NCI-H1417 (cell line): Measurements from ENCODE around the gene MPV17L2.
"Not testable (repeated sequence)": the region's sequence is repeated elsewhere in the genome, so short reads cannot be mapped to it uniquely, and the experiment has no call there.

Experiments used
- DNase-seq, 3 experiments: peaks; one replicate each; lab custom pipeline; 2025; lab: John Stamatoyannopoulos, UW

MPV17L2 gene

DNA sequence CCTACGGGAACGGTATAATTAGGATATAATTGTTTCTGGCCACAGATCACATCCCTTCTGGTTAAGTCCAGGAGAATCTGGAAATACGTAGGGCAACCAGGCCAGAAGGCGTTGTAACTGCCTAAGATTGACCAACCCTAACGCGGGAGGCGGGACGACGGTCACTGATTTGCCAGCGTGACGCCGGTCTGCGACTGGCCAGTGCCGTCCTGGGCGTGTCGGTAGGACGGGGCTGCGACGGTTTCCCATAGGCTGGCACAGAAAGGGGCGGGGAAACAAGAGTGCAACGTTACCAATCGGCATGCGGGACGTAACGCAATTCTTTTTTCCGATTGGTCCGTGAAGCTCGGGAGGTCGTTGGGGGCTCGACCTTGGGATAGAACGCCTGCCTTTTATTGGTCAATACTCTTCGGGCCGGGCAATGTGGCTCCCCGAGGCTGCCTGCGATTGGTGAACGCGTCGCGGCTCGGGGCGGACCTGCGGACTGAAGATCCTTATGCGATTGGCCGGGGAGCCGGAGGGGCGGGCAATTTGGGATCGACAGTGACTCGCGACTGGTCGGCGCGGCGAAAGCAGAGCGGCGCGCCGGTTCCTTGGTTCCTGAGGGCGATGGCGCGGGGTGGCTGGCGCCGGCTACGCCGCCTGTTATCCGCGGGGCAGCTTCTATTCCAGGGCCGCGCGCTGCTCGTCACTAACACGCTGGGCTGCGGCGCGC is at the start of gene MPV17L2:
TSS of gene MPV17L2 (plus strand) at position 546 of the 715 bp plus-strand sequence. CDS start at position 610, 64 bp downstream.
- peak; percentile 98 to 100 (median 99) for DNase-seq

DNA sequence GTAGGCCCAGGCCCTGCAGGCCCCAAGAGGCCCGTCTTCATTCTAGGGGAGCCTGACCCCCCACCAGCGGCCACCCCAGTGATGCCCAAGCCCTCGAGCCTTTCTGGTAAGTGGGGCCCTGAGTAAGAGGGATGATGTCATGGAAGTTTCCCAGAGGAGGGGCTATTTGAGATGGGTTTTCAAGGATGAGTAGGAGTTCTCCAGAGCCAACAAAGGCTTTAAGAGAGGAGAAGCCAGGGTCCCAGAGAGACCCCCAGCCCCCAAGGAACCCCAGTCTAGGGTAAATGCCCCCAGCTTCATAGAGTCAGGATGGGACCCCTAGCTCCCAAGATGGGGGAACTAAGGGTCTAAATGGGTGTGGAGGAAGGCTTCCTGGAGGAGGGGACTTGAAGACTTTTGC is 49.1 kb upstream of the MPV17L2 start:
- no peak for DNase-seq

DNA sequence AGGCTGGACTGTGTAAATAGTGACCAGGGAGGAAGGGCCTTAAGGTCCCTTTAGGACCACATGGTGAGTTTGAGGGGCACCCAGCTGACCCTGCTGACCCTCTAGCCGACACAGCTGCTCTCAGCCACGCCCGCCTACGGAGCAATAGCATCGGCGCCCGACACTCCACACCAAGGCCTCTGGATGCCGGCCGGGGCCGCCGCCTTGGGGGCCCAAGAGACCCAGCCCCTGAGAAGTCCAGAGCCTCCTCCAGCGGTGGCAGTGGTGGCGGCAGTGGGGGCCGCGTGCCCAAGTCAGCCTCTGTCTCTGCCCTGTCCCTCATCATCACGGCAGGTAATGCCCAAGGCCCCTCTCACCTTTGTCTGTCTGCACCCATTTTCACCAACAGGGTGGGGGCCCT is 48.7 kb upstream of the MPV17L2 start:
- DNase-seq, result no peak

DNA sequence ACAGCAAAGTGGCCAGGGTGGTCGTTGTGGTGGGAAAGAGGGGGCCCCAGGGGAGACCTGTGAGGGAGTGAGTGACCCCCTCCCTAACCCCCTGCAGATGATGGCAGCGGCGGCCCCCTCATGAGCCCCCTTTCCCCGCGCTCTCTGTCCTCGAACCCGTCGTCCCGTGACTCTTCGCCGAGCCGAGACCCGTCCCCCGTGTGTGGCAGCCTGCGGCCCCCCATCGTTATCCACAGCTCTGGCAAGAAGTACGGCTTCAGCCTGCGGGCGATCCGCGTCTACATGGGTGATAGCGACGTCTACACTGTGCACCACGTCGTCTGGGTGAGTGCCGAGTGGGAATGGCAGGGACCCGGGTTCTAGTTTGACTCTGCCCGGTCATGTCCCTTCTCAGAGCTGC is 48.1 kb upstream of the MPV17L2 start:
- DNase-seq, result no peak

DNA sequence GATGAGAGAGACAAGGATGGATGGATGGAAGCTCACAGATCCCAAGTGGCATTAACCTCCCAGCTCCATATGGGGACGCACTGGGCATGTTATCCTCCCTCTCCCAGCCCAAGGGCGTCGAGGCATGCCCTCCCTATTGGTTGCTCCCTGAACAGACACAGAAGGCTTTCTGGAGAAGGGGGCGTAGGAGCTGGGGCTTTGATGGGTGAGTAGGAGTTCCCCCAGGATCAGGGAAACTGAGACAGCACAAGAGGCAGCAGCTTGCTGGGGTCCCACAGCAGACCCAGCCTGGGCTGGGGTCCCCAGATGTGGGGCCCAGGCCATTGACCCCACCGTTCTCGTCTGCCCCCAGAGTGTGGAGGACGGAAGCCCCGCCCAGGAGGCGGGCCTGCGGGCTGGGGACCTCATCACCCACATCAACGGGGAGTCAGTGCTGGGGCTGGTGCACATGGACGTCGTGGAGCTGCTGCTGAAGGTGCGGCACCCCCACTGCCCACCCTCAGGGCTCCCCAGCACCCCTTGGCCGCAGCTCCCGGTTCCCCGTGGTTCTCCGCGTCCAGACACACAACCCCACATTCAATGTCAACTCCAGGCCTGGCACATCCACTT is 47.5 kb upstream of the MPV17L2 start:
- no peak for DNase-seq

DNA sequence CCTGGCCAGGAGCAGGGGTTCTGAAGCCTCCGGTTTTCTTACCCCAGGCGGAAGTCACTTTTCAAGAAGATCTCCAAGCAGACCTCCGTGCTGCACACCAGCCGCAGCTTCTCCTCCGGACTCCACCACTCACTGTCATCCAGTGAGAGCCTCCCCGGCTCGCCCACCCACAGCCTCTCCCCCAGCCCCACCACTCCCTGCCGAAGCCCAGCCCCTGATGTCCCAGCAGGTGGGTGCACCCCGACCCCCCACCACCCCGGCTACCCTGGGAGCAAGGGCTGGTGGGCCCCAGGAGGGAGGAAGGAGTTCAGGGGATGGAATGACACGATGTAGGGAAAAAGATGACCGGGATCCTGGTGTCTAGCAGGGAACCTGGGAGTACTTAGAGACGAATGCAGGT is 45.6 kb upstream of the MPV17L2 start:
- DNase-seq, result no peak

DNA sequence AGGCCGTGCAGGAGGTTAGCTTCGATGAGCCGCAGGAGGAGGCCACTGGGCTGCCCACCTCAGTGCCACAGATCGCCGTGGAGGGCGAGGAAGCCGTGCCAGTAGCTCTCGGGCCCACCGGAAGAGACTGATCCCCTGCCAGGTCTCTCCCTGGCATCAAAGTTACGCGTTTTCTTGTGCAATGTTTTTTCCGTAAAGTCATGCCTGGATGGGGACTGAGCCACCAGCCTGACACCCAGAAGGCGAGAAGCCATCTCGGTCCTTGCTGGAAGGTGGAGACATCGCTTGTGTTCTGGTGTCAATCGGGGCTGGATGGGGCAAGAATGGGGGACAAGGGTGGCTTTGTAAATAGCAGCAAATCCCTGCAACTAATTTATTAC is 43.4 kb upstream of the MPV17L2 start:
- DNase-seq, result no peak

DNA sequence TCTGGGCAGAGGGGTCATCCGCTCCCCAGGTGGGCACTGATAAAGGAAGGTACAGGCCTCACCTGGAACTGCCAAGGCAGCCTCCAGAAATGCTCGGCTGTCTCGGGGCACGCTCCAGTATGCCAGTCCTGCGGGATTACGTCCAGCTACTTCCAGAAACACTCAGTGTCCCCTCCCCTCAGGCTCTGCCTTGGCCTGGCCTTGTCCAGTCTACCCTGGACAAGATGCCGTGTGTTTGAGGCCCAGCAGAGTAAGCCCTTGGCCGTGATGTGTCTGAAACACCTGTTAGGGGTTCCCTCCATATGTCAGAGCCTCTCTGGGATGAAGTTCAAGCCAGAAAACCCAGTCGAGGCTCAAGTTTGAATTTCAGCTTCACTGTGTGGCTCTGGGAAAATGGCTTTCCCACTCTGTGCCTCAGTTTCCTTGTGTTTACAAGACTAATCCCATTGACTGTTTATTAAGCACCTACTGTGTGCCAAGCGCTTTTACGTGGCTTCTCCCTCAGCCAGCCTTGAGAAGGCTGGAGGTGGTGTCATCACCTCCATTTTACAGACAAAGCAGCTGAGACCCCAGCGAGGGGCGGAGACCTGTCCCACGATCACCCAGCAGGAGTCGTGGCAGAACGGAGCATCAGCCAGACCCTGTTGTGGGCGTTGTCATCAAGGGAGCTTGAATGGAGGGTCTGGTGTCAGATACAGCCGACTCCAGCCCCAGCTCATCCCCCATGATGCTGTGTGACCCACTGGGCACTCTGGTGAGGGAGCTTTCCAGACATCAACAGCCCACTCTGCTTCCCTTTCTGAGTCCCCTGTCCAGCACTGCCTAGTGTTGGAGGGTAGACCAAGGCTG is 42.0 kb upstream of the MPV17L2 start:
- no peak for DNase-seq

DNA sequence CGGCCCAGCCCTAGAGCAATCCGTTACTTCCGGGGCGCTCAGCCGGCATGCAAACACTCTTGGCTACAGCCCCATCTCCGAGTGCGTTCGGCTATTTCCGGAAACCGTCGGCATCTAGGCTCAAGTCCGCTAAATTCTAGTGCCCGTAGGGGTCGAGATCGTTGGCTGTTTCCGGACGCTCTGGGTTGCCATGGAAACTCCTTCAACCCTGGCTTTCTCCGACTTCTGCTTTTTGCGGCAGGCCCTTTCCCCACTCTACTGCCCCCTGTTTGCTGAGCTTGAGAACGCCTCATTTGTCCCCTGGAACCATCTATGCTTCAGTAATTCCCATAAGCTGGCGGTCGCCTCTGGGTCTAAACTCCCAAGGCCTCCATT is 40.6 kb upstream of the MPV17L2 start:
- peak; percentile 92 to 98 (median 95) for DNase-seq

DNA sequence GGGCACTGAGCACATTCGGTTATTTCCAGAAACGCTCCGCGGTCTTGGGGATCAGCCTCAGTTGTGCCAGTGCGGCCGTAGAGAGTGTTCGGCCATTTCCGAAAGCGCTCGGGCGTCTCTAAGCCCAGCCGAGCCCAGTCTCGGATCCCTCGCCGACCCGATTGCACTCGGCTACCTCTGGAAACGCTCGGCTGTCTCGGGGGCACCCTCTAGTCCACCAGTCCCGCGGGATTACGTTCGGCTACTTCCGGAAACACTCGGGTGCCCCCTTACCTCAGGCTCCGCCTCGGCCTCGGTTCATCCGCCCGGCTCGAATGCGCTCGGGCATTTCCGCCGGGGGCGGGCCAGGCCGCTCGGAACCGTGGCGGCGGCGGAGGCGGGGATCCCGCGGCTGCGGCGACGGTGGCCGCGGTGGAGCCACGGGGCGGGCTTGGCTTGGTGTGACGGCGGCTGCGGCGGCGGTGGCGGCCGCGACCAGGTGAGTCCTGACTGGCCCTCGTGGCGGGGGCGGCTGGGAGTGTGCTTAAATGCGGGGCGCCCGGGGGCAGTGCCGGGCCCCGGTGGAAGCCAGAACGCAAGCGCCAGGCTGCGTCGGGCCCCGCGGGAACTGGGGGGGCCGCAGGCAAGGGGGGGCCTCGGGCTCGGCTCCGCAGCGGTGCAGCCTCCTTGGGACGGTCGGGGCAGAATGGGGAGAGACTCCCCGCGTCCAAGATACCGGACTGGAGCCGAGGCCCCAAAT is 40.0 kb upstream of the MPV17L2 start, which contains the start of gene PIK3R2:
TSS of gene PIK3R2 (plus strand) at position 347 of the 739 bp plus-strand sequence. CDS start 2,717 bp downstream, outside the sequence.
- DNase-seq, result peak; percentile 98 to 99 (median 98)

DNA sequence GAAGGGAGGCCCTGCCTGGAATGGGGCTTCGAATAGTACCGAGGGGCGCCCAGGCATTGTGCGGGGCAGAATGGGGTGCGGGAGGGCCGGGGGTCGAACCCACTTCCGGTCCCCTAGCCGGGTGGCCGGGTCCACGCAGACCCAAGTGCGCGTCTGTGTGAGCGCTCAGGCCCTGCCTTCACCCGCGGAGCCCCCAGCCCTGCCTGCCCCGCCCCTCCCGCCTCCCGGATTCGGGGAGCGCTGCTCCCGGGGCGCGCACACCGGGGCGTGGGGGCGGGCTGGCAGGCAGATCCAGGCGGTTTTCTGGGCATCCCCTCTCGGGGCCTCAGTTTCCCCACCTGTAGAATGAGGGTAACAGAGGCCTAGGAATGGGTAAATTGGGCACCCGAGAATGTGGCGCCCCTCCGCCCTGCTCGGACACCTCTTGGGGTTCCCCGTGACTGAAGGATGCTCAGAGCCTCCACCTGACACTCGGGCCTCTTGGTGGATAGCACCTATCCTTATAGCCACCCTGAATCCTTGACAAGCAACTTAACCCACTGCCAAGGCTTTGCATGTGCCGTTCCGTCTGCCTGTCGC is 39.4 kb upstream of the MPV17L2 start:
- DNase-seq, result peak in 2 of 3 experiments; percentile 31 to 44

DNA sequence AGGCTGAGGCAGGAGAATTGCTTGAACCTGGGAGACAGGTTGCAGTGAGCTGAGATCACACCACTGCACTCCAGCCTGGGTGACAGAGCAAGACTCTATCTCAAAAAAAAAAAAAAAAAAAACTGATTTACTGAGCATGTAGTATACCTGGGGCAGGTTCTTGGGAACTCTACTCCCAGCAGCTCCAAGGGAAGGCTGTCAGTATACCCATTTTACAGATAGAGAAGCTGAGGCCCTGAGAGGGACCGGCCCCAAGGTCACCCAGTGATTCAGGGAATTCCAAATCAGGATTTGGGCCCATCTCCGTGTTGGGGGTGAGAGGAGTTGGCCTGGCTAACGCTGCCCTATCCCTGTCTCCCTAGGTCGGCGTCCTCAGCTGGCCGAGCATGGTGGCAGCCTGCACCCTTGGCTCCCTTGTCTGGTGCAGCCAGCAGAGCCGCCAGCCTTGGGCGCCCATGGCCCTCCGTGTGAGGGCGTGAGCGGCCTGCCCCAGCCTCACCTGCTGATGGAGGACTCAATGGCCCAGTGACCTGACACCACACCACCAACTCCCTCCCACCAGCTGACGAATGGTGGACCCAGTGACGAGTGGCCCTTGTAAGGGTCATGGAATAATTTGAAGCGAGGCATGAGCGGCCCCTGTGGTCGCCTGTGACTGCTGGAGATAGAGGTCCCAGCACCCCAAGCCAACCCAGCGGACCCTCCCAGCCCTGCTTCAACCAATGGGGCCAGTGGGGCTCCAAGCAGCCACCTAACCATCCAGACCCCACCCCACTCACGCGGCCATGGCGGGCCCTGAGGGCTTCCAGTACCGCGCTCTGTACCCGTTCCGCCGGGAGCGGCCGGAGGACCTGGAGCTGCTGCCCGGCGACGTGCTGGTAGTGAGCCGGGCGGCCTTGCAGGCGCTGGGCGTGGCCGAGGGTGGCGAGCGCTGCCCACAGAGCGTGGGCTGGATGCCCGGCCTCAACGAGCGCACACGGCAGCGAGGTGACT is 37.6 kb upstream of the MPV17L2 start:
- DNase-seq, result no peak

DNA sequence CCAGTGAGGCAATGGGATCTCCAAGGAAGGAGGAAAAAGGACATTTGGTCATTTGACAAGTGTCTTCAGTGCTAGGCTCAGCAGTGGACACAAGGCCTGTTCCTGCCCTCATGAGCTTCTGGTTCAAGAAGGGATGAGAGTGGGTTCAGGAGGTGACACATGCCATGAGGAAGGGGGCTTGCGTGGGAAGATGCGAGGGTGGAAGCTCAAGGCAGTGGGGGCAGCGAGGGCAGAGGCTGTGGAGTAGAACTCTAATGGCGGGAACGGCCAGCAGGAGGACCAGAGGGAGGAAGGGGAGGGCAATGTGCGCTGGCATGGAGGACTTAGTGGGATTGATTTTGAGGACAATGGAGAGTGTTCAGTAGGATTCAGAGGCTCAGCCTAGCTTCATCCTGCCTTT is 36.8 kb upstream of the MPV17L2 start:
- no peak for DNase-seq

DNA sequence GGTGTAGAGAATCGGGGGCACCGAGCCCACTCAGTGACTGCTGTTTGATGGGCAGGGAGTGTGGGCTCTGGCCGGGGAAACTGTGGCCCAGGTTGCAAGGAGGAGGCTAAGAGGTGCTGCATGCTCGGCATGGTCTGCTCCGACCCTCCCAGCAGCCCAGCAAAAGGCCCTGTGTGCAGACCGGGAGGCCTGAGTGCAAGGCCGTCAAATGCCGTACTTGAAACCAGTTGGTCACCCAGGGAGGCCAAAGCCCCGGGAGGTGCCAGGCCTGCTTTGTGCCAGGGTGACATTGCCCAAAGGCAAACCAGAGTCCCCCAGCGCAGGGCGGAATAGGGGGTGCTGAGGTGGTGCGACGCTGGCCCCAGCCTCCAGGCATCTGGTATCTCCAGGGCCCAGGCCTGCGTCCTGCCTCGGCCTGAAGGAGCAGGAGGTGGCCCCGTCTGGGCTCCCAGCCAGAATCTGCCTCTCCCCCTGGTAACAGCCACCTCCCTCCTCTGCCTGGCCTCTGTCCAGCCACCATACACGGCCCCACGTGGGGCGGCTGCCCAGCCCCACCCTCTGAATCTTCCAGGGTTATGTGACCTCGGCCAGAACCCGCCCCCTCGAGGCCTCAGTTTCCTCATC is 36.1 kb upstream of the MPV17L2 start:
- peak; percentile 12 to 91 (median 83) for DNase-seq

DNA sequence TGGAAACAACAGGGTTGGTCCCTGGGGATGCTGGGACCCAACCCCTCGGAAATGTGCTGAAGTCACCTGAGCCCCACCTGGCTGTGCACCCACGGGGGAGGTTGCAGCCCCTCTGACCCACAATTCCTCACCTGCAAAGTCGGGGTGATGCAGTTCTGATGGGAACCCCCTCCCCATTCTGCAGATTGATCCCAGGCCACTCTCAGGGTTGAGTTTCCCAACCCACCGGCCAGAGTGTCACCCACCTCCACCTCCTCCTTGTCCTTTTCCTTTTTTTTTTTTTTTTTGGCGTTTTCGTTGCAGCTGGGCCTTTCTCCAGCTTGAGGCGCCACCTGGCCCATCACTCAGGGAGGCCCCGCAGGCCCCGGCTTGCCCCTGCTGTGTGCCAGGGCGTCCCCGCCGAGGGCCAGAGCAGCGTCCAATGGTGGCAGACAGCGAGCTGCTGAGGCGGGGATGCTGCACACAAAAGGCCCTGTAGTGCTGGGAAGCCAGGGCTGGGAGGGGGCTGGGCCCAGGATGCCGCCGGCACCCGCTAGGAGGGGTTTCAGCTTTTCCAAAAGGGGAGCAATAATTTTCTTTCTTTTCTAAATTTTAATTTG is 35.5 kb upstream of the MPV17L2 start:
- peak; percentile 8 to 96 (median 87) for DNase-seq

DNA sequence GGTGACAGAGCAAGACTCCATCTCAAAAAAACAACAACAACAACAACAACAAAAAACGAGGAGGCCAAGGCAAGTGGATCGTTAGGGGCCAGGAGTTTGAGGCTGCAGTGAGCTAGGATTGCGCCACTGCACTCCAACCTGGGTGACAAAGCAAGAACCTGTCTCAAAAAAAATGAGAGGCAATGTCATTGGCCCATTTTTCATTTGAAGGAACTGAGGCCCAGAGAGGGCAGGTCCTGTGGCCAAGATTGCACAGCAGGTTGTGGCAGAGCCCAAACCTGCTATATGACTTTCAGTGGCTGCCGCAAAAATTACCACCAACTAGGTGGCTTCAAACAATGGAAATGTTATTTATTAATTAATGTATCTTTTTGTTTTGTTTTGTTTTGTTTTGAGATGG is 34.6 kb upstream of the MPV17L2 start:
- DNase-seq, result no peak

DNA sequence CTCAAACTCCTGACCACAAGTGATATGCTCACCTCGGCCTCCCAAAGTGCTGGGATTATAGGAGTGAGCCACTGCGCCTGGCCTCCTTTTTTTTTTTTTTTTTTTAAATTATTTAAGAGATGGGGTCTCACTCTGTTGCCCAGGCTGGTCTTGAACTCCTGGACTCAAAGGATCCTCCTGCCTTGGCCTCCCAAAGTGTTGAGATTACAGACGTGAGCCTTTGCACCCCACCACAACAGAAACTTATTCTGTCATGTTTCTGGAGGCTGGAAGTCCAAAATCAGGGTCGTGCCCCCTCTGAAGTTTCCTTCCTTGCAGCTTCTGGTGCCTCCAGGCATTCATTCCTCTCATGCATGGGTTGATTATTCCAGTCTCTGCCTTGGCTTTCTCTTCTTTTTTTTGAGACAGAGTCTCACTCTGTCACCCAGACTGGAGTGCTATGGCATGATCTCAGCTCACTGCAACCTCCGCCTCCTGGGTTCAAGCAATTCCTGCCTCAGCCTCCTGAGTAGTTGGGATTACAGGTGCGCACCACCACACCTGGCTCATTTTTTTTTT is 33.9 kb upstream of the MPV17L2 start:
- DNase-seq, result not testable (repeated sequence)

DNA sequence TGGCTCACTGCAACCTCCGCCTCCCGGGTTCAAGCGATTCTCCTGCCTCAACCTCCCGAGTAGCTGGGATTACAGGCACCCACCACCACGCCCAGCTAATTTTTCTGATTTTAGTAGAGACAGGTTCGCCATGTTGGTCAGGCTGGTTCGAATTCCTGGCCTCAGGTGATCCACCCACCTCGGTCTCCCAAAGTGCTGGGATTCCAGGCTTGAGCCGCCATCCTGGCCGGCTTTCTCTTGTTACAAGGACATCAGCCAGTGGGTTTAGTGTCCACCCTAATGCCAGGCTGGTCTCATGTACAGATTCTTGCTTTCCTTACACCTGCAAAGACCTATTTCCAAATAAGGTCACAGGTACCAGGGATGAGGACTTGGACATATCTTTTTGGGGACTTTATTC is 33.2 kb upstream of the MPV17L2 start:
- no peak for DNase-seq

DNA sequence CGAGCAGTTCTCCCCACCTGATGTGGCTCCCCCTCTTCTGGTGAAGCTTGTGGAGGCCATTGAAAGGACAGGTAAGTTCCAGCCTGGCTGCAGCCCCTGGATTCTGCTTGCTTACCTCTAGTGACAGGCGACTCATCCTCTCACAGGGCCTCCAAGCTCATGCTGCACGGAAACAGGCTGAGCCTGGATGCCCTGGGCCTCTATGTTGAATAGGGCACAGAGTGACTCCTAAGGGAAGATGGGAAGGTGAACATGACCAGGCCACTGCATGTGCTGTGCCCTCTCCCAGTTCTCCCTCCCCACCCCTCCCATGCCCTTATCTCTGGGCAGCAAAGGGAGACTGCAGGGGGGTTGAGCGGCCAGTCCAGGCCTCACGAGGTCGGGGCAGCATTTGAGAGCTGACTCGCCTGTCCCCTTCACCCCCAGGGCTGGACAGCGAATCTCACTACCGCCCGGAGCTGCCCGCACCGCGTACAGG is 32.5 kb upstream of the MPV17L2 start:
- DNase-seq, result no peak
